HEK293 (cell line): ENCODE measurements around the gene SOX13.

ENCODE experiments used
- CTCF ChIP-seq: fragments of 450-650 bp; formaldehyde crosslinking; IDR thresholded peaks from 2 replicates; pipeline ENCODE4 v1.5.1; 2016; ENCODE audit warnings: missing biosample characterization, missing genetic modification characterization
- GFI1B ChIP-seq: fragments of 450-650 bp; formaldehyde crosslinking; IDR thresholded peaks from 2 replicates; pipeline ENCODE4 v1.5.1; 2016; ENCODE audit warnings: missing biosample characterization, missing genetic modification characterization
- GLIS2 ChIP-seq: fragments of 450-650 bp; formaldehyde crosslinking; IDR thresholded peaks from 2 replicates; pipeline ENCODE4 v1.5.1; 2016; ENCODE audit warnings: missing biosample characterization, missing genetic modification characterization
- KLF8 ChIP-seq: fragments of 450-650 bp; formaldehyde crosslinking; IDR thresholded peaks from 2 replicates; pipeline ENCODE4 v1.5.1; 2016; ENCODE audit warnings: missing biosample characterization, missing genetic modification characterization
- MYNN ChIP-seq: fragments of 450-650 bp; formaldehyde crosslinking; IDR thresholded peaks from 2 replicates; pipeline ENCODE4 v1.5.1; 2016; ENCODE audit warnings: missing biosample characterization, missing genetic modification characterization, borderline replicate concordance
- SCRT1 ChIP-seq: fragments of 450-650 bp; formaldehyde crosslinking; IDR thresholded peaks from 2 replicates; pipeline ENCODE4 v1.5.1; 2016; ENCODE audit warnings: missing biosample characterization, missing genetic modification characterization, borderline replicate concordance
- ZBTB17 ChIP-seq: fragments of 450-650 bp; formaldehyde crosslinking; IDR thresholded peaks from 2 replicates; pipeline ENCODE4 v1.5.1; 2016; ENCODE audit warnings: missing biosample characterization, missing genetic modification characterization
- ZEB2 ChIP-seq: fragments of 450-650 bp; formaldehyde crosslinking; IDR thresholded peaks from 2 replicates; pipeline ENCODE4 v1.5.1; 2016; ENCODE audit warnings: missing biosample characterization, missing genetic modification characterization
- ZNF169 ChIP-seq: fragments of 450-650 bp; formaldehyde crosslinking; IDR thresholded peaks from 2 replicates; pipeline ENCODE4 v1.5.1; 2016; ENCODE audit warnings: missing biosample characterization, missing genetic modification characterization
- ZNF280C ChIP-seq: fragments of 450-650 bp; formaldehyde crosslinking; IDR thresholded peaks from 2 replicates; pipeline ENCODE4 v1.5.1; 2016; ENCODE audit warnings: missing biosample characterization, missing genetic modification characterization
- ZNF341 ChIP-seq: fragments of 450-650 bp; formaldehyde crosslinking; IDR thresholded peaks from 2 replicates; pipeline ENCODE4; 2016; ENCODE audit warnings: low read depth, missing biosample characterization, missing genetic modification characterization
- ZNF501 ChIP-seq: fragments of 450-650 bp; formaldehyde crosslinking; IDR thresholded peaks from 2 replicates; pipeline ENCODE4 v1.5.1; 2016; ENCODE audit warnings: missing biosample characterization, missing genetic modification characterization
- ZNF600 ChIP-seq: fragments of 450-650 bp; formaldehyde crosslinking; IDR thresholded peaks from 2 replicates; pipeline ENCODE4 v1.5.1; 2016; ENCODE audit warnings: missing biosample characterization, missing genetic modification characterization
- ZNF639 ChIP-seq: fragments of 450-650 bp; formaldehyde crosslinking; IDR thresholded peaks from 2 replicates; pipeline ENCODE4 v1.5.1; 2016; ENCODE audit warnings: missing biosample characterization, missing genetic modification characterization
- ZNF664 ChIP-seq: fragments of 450-650 bp; formaldehyde crosslinking; IDR thresholded peaks from 2 replicates; pipeline ENCODE4 v1.5.1; 2016; ENCODE audit warnings: missing biosample characterization, missing genetic modification characterization
- ZNF670 ChIP-seq: fragments of 450-650 bp; formaldehyde crosslinking; IDR thresholded peaks from 2 replicates; pipeline ENCODE4 v1.5.1; 2016; ENCODE audit warnings: missing biosample characterization, missing genetic modification characterization, low read depth
- ZNF692 ChIP-seq: fragments of 450-650 bp; formaldehyde crosslinking; IDR thresholded peaks from 2 replicates; pipeline ENCODE4 v1.5.1; 2016; ENCODE audit warnings: missing biosample characterization, missing genetic modification characterization
- ZNF791 ChIP-seq: fragments of 450-650 bp; formaldehyde crosslinking; IDR thresholded peaks from 2 replicates; pipeline ENCODE4 v1.5.1; 2016; ENCODE audit warnings: missing biosample characterization, missing genetic modification characterization
- ZNF843 ChIP-seq: fragments of 450-650 bp; formaldehyde crosslinking; IDR thresholded peaks from 2 replicates; pipeline ENCODE4 v1.5.1; 2016; ENCODE audit warnings: missing biosample characterization, missing genetic modification characterization
- TF ChIP-seq, protein P1 (sequence below): fragments of 450-650 bp; formaldehyde crosslinking; IDR thresholded peaks from 2 replicates; pipeline ENCODE4 v1.5.1; 2016; ENCODE audit warnings: missing biosample characterization, missing genetic modification characterization, low read depth
- TF ChIP-seq, protein P2 (sequence below): fragments of 450-650 bp; formaldehyde crosslinking; IDR thresholded peaks from 2 replicates; pipeline ENCODE4 v1.5.1; 2016; ENCODE audit warnings: missing biosample characterization, missing genetic modification characterization

SOX13 gene

DNA sequence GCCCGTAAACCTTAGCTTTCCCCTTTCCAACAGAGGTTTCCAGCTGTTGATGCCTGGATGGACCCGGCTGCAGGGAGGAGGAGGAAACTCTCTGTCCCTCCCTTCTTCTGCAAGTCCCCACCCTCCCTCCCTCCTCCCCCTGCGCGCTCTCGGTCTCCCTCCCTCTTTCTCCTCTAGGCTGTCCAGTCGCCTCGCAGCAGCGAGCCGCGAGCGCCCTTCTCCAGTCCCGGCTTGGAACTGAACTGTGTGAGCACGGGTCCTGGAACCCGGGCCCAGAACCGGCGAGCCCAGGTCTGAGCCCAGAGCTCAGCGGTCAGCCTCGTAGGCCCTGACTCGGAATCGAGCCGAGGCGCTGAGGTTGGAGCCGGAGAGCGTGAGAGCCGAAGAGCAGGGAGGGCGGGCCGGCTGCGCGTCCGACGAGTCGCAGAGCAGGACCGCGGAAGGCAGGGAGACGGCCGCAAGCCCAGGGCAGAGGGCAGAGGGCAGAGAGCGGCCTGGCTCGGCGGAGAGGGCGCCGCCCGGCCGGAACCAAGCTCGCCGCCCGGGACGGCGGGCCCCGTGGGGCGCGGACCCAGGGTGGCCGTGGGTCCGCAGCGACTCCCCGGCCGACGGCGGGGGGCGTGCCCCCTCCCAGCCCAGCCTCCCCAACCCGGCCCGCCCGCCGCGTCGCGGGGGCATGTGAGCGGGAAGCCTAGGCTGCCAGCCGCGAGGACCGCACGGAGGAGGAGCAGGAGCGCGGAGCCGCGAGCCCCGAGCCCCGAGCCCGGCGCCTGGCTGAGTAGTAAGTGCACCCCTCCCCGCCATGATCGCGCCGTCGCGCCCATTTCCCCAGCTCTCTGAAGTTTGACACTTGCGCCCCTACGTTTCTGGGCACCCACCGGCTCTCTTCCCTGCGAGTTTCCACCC lies at the start of gene SOX13 (continued):
- TF ChIP-seq ZNF692 (tag by site-specific recombination) (peak; percentile 57), GLIS2 (tag by site-specific recombination) (no peak), GFI1B (no peak), ZNF501 (peak; percentile 64), ZNF341 (tag by site-specific recombination) (peak; percentile 77), MYNN (no peak), KLF8 (tag by site-specific recombination) (peak; percentile 39; the same call in 1 of the 2 replicates), ZBTB17 (tag by site-specific recombination) (peak; percentile 98), ZNF600 (tag by site-specific recombination) (peak; percentile 96), ZNF664 (no peak), ZNF791 (tag by site-specific recombination) (no peak), SCRT1 (tag by site-specific recombination) (no peak), ZNF280C (tag by site-specific recombination) (no peak), CTCF (tag by site-specific recombination) (peak; percentile 69), ZEB2 (tag by site-specific recombination) (peak; percentile 46; the same call in 1 of the 2 replicates), ZNF843 (tag by site-specific recombination) (no peak), ZNF670 (tag by site-specific recombination) (no peak), ZNF639 (tag by site-specific recombination) (peak; percentile 57; the same call in 1 of the 2 replicates), ZNF169 (tag by site-specific recombination) (no peak)
- TF ChIP-seq, protein P1, sequence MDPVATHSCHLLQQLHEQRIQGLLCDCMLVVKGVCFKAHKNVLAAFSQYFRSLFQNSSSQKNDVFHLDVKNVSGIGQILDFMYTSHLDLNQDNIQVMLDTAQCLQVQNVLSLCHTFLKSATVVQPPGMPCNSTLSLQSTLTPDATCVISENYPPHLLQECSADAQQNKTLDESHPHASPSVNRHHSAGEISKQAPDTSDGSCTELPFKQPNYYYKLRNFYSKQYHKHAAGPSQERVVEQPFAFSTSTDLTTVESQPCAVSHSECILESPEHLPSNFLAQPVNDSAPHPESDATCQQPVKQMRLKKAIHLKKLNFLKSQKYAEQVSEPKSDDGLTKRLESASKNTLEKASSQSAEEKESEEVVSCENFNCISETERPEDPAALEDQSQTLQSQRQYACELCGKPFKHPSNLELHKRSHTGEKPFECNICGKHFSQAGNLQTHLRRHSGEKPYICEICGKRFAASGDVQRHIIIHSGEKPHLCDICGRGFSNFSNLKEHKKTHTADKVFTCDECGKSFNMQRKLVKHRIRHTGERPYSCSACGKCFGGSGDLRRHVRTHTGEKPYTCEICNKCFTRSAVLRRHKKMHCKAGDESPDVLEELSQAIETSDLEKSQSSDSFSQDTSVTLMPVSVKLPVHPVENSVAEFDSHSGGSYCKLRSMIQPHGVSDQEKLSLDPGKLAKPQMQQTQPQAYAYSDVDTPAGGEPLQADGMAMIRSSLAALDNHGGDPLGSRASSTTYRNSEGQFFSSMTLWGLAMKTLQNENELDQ (tag by site-specific recombination), result no peak
- TF ChIP-seq, protein P2, sequence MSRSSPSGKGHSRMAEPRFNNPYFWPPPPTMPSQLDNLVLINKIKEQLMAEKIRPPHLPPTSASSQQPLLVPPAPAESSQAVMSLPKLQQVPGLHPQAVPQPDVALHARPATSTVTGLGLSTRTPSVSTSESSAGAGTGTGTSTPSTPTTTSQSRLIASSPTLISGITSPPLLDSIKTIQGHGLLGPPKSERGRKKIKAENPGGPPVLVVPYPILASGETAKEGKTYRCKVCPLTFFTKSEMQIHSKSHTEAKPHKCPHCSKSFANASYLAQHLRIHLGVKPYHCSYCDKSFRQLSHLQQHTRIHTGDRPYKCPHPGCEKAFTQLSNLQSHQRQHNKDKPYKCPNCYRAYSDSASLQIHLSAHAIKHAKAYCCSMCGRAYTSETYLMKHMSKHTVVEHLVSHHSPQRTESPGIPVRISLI, result no peak
